ENCODE measurements around the gene MATN4.

Gene MATN4

DNA sequence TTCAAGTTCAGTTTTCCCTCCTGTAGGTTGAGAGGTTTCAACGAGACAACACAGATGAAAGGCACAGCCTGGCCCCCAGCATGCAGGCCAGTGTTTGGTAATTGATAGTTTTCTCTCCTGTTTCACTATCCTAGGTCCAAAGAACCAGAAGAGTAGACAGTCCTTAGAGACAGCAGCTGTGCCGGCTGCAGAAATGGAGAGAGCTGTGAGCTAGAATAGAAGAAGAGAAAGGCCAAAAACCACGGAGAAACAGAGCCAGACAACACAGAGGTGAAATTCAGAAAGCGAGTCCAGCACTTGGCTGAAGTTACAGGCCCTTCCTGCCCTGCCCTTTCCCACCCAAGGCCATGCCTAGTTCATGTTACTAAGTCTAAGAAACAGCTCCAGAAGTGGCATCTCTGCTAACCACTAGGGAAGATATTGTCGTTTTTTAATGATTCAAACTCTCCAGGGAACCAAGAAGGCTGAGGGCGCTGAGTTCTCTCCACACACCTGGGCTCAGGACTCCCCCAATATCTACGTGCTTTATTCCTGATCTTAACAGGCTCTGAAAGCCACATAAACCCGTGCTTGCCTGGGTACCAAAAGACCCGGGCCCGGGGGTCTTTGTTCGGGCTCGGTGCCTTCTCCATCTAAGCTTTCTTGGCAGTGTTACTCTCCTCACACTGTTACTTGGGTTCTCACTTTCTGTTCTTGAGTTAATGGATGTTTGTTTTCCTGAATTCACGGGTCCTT lies 18.0 kb downstream of the MATN4 start:
- DNase-seq: no peak

DNA sequence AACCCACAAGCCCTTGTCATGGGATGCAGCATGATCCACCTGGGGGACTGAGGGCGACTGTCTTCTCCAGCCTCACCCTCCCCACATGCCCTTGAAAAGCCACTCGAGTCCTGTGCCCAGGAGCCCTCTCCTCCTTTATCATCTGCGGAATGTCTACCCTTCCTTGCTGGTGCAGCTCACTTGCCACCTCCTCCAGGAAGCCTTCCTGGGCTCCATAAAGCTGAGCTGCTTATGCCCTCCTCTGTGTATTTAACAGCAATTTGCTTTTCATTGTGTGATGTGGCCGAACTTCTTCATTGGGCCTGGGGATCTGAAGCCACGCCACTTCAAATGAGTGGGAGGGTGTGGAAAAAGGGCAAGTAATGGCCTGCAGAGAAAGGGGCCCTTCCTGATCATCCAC lies 19.2 kb downstream of the MATN4 start:
- no peak for DNase-seq

- DNase-seq: no peak
Observed at GRCh38 chr20:45288376-45288775, 19.7 kb downstream of the MATN4 start.

GRCh38 chr20:45283551-45284057 lies 24.5 kb downstream of the MATN4 start:
- no peak for DNase-seq

DNA sequence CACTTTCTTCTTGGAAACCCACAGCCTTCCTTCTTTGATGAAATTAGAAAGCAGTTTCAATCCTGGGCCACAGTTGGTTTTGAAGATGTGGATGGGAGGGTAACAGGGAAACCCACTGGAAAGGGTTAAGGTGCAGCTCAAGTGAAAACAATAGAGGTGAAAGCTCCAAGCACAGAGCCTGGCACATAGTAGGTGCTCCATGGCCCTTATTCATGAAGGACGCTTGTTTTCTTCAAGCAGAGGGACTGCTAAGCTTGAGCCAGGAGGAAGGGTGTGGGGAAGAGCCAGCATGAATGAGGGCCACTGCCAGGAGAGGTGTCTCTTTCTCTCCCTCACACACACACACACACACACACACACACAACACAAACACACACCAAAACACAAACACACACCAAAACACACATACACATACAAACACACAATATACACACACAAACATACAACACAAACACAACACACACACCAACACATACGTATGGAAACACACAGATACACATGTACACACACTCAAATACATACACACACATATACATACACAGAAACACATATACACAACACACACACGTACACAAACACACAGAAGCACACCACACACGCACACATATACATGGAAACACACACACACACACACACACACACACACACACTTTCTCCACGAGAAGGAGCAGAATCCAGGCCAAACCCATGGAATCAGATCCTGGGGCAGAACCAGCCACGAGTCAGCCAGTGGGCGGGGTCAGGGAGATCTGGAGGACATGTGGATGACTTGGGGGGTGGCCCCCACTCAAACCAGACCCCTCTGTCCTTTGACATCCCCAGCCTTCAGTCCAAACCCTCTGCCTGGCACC lies 25.2 kb downstream of the MATN4 start:
- no peak for DNase-seq

DNA sequence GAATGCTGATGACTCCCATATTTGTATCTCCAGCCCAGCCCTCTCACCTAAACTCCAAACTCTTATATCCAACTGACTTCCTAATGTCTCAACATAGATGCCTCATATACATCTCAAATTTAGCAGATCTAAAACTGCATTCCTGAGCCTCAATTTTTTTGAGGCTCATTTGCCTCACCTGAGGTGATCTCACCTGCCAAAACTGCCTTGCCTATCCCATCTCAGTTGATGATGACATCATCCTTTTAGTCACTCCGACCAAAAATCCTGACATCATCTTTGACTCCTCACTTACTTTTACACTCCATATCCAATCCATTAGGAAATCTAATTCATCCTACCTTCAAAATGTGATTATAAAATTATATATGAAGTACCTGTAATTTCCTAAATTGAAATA lies 28.1 kb downstream of the MATN4 start:
- no peak for DNase-seq

- no peak for DNase-seq
Observed at GRCh38 chr20:45275338-45275737, 32.8 kb downstream of the MATN4 start.

DNA sequence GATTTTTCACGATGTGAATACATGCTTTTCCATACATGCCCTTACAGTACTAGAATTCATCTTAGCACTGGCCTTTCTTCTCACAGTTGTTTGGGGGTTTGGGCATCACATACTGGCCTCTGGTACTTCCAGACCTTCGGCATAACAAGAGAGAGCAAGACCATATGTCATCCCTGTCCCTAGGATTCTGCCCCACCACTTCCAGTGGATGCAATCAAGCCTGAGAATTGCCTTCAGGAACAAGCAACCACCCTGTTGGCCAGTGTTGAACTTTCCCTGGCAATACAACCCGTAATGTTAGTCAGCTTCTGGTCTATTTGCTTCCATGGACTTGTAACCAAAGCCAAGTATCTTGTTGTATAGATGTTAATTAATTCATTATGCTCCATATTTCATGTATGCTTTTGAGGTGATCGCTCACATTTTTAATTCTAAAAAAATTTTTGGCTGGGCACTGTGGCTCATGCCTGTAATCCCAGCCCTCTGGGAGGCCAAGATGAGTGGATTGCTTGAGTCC lies 38.3 kb downstream of the MATN4 start:
- no peak for DNase-seq

DNA sequence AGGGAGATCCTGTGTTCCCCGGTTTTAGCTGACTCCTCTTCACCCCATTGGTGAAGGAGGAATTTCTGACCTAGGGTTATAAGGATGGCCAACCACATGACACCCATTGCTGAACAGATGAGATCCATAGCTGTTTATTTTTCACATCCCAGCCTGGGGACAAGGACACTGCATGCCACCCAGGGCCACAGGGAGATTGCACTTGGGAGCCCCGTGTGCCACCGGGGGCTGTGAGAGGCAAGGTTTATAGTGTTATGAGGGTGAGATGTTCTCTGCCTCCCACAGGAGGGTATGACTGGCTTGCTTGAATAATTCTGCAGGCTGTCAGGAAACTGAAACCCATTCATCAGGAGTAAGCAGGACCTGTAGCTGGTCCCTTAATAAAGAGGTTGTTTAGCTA lies 39.0 kb downstream of the MATN4 start:
- DNase-seq: no peak

DNA sequence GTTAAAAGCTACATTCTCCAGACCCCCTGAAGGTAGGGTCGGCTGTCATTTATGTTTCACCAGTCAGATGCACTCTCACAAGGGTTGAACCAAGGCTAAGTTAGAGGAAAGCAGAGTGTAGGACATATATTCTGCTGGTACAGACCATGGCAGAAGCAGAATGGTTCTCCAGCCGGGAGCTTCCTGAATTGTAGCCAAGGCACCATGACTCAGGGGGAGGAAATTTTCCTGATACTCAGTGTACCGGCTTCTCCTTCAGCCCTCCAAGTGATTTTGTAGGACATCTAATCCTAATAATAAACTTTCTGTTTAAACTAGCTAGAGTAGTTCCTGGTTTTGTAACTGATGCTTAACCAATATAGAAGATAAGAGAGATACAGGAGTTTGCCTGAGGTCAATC lies 39.6 kb downstream of the MATN4 start:
- DNase-seq: no peak

GRCh38 chr20:45266977-45267376 lies 41.1 kb downstream of the MATN4 start:
- DNase-seq: no peak

- DNase-seq: no peak
Observed at GRCh38 chr20:45263556-45264266, 44.4 kb downstream of the MATN4 start.

DNA sequence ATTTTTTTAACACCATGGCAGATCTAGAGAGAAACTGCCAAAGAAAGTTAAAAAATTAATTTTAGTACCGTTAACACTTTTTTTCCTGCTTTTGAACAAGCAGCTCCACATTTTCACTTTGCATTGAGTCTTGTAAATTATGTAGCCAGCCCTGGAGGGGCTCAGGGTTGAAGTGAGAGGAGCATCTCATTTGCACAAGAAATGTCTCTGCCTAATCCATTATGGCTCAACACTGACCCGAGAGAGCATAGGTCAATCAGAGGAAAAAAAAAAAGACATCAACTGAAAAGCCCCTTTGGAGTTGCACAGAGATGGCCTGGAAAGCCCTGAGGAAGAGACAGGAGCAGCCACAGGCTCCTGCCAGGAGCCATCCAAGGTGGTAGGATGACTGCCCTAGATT lies 49.4 kb downstream of the MATN4 start:
- DNase-seq: no peak

DNA sequence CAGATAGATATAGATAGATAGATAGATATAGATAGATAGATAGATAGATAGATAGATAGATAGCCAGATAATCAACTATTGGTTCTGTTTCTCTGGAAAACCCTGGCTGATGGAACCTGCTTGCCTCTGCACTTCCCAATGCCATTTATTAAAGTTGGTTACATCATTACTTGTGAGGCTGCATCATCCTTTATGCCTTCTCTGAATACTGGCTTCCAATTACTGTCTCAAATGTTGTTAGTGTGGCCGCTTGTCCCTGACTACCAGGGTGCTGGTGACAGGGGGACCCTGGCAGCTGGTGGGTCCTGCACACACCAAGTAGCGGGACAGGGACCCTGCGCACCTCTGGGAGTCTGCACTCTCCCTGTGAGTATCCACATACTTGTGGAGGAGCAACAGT lies 49.8 kb downstream of the MATN4 start:
- no peak for DNase-seq

DNA sequence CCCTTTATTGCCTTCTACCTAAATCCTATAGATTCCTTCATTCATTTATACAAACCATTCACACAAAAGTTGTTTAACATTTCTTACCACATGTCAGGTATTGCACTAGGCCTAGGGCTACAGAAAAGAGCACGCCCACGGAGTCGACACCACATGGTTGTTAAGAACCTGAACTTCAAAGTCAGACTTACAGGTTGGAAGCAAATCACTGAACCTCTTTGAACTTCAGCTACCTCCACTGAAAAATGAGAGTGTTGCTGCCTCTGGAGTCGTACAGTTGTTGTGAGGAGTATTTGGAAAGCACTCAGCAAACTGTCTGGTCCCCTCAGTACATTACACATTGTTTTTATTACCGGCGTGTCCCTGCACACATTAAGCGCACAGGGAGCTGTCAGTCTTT lies 50.4 kb downstream of the MATN4 start:
- no peak for DNase-seq

DNA sequence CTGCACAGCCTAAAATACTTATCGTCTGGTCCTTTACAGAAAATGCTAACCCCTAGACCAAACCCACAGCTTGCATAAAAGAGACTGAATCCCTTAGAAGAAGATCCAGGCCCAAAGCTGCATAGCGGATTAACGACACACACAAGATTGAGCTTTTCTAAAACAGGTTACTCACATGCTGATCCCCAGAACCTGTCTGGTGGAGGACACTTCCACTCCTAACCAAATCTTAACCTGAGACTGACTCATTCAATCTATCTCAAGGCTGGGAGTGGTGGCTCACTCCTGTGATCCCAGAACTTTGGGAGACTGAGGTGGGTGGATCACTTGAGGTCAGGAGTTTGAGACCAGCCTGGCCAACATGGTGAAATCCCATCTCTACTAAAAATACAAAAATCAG lies 50.9 kb downstream of the MATN4 start:
- DNase-seq: no peak

DNA sequence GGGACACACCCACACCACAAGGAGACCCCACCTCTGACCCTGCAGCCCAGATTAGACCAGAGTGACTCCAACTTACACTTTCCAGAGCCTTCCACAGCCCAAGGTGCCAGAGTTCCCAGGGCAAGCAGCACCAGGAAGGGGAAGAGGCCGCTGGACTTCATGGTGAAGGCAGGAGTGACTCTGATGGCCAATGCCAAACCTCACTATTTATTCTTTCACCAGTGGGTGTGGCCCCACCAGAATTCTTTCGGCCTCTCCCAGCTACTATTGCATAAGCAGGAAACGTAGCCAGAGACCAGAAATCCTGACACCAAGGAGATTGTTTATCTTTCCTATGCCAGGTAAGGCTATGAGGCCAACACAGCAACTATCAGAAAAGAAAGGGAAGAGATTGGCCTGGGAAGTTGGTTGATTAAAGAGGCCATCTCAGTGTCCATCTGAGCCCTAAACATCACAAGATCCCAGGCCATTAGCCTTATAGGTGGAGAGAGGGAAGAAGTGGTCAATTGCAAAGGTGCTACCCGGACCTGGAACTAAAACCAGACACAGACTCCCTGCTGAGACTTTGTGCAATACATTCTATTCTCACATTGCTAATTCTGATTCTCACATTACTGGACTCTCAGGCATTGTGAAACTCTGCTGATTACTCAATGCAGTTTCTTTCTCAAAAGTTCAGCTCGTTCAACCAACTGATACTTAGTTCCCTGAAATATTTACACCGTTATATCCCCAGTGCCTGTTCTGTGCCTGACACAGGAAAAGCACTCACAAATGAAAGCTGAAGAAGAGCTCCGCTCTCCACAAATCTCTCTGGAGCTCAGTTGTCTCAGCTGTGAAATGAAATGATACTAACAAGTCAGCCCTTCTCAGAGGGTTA lies 53.5 kb downstream of the MATN4 start, which contains the start of gene SLPI:
Gene SLPI, minus strand, starts transcription at position 182 of the 880 bp plus-strand sequence. Its CDS starts 21 bp downstream, at position 161.
- no peak for DNase-seq

GRCh38 chr20:45253261-45253660 lies 54.8 kb downstream of the MATN4 start:
- DNase-seq: no peak

DNA sequence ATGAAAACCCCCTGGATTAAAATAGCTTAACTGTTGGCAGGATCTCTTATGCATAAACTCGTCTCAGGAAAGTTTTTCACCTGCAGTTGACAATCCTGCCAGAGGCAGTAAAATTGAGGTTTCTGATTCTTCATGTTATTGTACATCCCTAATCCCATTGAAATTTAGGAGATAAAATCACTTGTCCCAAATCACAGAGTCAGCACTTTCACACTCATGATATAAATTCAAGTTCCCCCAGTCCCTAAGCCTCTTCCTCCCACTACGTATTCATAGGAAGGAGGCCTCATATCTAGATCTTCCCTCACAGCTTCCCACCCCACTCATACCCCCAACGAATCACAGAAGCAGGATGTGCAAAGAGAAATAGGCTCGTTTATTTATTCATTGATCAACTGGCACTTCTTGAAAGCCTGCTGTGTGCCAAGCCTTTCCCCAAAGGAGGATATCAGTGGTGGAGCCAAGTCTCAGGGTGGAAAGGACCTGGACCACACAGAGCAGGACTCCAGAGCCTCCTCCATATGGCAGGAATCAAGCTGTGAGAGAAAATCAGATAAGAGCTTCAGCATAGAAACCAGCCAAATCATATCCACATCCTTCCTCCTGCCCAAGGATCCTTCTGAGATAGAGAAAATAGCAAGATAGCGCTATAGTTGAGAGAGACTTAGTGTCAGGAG lies 56.1 kb downstream of the MATN4 start:
- DNase-seq: no peak

- DNase-seq: no peak
Observed at GRCh38 chr20:45248609-45249008, 59.5 kb downstream of the MATN4 start.

- no peak for DNase-seq
Observed at GRCh38 chr20:45247865-45248264, 60.2 kb downstream of the MATN4 start.
